A549 treated with AZD9567 at 1 μM for 4 hours (cell line): ENCODE results near the gene TNFSF12. TPM values are rescaled to one million over a fixed set of nuclear protein-coding genes. Genes with fewer than 3 reads are reported as not detected.

Source experiments
- total RNA-seq: library from RNA; stranded (reverse); fragments of 200-300 nt; extraction: Qiagen RNA extraction; gene quantifications from 5 replicates; pipeline ENCODE4 v1.2.3, GENCODE V29; 2022; ENCODE audit not compliant: insufficient read depth

The TNFSF12 gene, protein sequence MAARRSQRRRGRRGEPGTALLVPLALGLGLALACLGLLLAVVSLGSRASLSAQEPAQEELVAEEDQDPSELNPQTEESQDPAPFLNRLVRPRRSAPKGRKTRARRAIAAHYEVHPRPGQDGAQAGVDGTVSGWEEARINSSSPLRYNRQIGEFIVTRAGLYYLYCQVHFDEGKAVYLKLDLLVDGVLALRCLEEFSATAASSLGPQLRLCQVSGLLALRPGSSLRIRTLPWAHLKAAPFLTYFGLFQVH
- 7.1 to 11.8 TPM (median 9.9 TPM) in 5 replicates for total RNA-seq

GRCh38 chr17:7548585-7549400 lies at the start of gene TNFSF12:
Gene TNFSF12 (plus strand): TSS chr17:7549058. CDS start chr17:7549154, 96 bp downstream.

GRCh38 chr17:7558544-7559319 lies 9.9 kb downstream of the TNFSF12 start, which contains the start of gene TNFSF13:
Gene TNFSF13 (plus strand): TSS chr17:7558750. CDS start chr17:7559040, 290 bp downstream.

DNA sequence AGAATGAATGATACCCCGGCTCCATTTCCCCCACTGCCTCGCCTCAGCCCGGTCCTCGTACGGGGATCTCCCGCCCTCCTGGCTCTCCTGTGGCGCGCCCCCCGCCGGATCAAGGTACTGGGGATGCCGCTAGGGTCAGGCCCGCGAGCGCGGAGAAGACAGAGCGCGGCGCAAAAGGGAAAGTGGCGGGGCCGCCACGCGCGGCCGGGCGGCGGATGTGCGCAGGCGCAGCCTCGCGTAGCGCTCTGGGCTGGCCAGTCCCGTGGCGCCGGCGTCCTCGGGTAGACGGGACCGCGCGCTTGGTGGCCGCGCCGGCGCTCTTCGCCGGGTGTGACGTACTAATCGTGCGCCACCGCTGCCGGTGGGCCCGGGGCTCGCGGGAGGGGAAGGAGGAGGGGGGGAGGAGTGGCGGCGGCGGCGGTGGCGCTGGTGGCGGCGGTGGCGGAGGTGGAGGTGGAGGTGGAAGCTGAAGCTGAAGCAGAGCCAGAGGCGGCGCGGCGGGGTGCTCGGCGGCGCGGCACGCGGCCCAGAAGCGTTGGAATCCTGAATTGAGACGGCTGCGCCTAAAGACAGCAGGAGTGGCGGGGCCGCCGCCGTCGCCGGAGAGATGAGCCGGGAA lies 12.8 kb downstream of the TNFSF12 start, which contains the start of gene SENP3:
SENP3 (plus strand) TSS at position 331 of the 619 bp plus-strand sequence. CDS start 1,158 bp downstream, outside the sequence.

GRCh38 chr17:7579001-7579833 lies 30.4 kb downstream of the TNFSF12 start, which contains the start of gene CD68:
Gene CD68 (plus strand): TSS chr17:7579638. CDS start chr17:7579678, 40 bp downstream.

DNA sequence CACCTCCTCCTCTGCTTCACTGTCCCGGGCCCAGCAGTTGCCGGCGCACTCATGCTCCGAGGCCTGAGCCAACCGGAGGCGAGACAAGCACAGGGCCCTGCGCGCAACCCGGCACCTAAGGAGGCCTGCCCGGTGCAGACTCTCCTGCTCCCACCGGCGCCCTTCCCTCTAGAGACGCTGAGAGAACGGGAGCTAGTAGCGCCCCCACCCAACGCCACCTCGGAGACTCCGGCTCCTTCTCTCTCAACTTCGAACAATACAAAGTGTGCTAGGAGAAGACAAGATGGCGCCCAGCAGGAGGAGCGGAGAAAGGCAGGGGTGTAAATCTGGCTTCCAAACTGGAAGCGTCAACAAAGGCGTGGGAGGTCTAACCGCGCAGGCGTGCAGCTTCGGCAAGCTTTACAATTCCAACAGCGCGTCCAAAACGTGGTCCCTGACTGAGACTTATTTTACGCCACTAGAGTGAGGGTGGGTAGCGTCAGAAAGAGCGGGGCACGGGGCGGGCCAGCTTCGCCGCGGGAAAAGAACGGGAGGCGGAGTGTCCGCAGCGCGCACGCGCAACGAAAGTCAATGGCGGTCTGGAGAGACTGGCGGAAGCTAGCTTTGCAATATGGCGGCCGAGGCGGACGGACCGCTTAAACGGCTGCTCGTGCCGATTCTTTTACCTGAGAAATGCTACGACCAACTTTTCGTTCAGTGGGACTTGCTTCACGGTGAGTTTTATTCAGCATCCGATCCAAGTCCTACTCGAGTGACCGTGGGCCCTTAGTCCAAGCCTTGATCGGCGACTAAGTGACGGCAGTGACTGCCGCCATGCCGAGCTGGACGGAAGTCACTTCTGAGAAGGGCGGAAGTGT lies 34.6 kb downstream of the TNFSF12 start, which contains the start of gene MPDU1:
MPDU1 (plus strand) TSS at position 600 of the 857 bp plus-strand sequence; CDS start at position 611, 11 bp downstream.

DNA sequence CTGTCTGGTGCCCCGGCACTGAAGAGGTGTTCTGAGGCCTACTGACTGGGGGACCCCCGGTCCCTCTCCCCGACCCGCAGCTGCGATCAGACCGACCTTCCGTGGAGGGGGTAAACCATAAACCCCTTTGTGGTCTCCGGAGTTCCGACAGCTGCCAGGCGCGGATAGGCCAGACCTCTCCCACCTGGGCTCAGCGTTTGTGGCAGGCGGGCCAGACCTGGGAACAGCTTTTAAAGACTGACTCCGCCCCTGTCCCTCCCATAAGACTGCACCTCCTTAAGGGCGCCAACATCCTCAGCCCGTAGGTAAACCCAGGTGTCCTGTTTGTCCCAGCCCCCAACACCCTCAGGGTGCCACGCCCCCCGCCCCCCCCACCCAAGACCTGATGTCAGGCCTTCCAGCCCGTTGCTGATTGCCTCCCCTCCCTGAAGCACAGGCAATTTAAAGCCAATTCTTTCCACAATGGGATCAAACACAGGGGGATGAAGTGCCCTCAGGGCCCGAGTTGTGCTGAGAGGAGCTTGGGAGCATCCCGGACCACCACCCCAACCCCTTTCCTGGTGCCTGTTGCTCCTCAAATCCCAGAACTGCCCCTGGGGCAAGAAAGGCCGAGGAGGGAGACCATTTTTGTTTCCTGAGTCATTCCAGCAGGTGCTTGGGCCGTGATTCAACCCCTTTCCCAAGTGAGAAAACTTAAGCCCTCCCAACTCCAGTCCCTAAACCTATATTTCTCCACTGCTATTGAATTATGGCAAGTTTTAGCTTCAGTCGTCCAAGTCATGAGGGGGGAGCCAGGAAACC lies 41.2 kb downstream of the TNFSF12 start, which contains the start of gene SOX15:
SOX15 (minus strand) TSS at position 204 of the 801 bp plus-strand sequence. CDS start 418 bp downstream, outside the sequence.

Other genes starting within 250 kb of the TNFSF12 start
- gene EIF5A, start 241.4 kb upstream of the TNFSF12 start, total RNA-seq: 1,570 to 1,809 TPM (median 1,672 TPM) in 5 replicates
- 91.5 to 113 TPM (median 108 TPM) in 5 replicates for gene GPS2, start 233.7 kb upstream of the TNFSF12 start, total RNA-seq
- gene NEURL4, start 219.7 kb upstream of the TNFSF12 start, total RNA-seq: 30.5 to 37.6 TPM (median 36.4 TPM) in 5 replicates
- 2.1 to 5.5 TPM (median 3.9 TPM) in 4 of 5 replicates, not detected in the other for gene ACAP1, start 212.5 kb upstream of the TNFSF12 start, total RNA-seq
- gene KCTD11, start 196.9 kb upstream of the TNFSF12 start, total RNA-seq: 10.3 to 15.0 TPM (median 13.0 TPM) in 5 replicates
- not detected in 5 replicates for gene TMEM95, start 193.9 kb upstream of the TNFSF12 start, total RNA-seq
- 1.4 to 1.7 TPM (median 1.6 TPM) in 5 replicates for gene TNK1, start 168.0 kb upstream of the TNFSF12 start, total RNA-seq
- gene PLSCR3, start 154.5 kb upstream of the TNFSF12 start, total RNA-seq: 36.1 to 44.4 TPM (median 40.5 TPM) in 5 replicates
- gene TMEM256, start 145.0 kb upstream of the TNFSF12 start, total RNA-seq: 181 to 231 TPM (median 208 TPM) in 5 replicates
- 12.4 to 20.9 TPM (median 18.3 TPM) in 5 replicates for gene NLGN2, start 141.2 kb upstream of the TNFSF12 start, total RNA-seq
- gene SPEM1, start 128.7 kb upstream of the TNFSF12 start, total RNA-seq: 0.08 TPM in 2 of 5 replicates, not detected in the others
- gene SPEM2, start 123.4 kb upstream of the TNFSF12 start, total RNA-seq: 0.05 to 0.07 TPM (median 0.05 TPM) in 3 of 5 replicates, not detected in the others
- 0.02 to 0.06 TPM (median 0.02 TPM) in 3 of 5 replicates, not detected in the others for gene SPEM3, start 120.2 kb upstream of the TNFSF12 start, total RNA-seq
- 7.5 to 12.0 TPM (median 11.6 TPM) in 5 replicates for gene TMEM102, start 113.6 kb upstream of the TNFSF12 start, total RNA-seq
- 0.67 to 1.3 TPM (median 0.74 TPM) in 4 of 5 replicates, not detected in the other for gene FGF11, start 109.5 kb upstream of the TNFSF12 start, total RNA-seq
- gene CHRNB1, start 104.0 kb upstream of the TNFSF12 start, total RNA-seq: 5.7 to 17.4 TPM (median 8.1 TPM) in 5 replicates
- 17.6 to 21.8 TPM (median 20.5 TPM) in 5 replicates for gene ZBTB4, start 69.4 kb upstream of the TNFSF12 start, total RNA-seq
- not detected in 5 replicates for gene SLC35G6, start 67.6 kb upstream of the TNFSF12 start, total RNA-seq
- gene POLR2A, start 64.7 kb upstream of the TNFSF12 start, total RNA-seq: 74.1 to 103 TPM (median 95.9 TPM) in 5 replicates
- gene TNFSF13, start 9.7 kb downstream of the TNFSF12 start, total RNA-seq: 0.40 to 0.92 TPM (median 0.66 TPM) in 4 of 5 replicates, not detected in the other
- gene SENP3, start 12.9 kb downstream of the TNFSF12 start, total RNA-seq: 70.1 to 96.6 TPM (median 91.7 TPM) in 5 replicates
- gene CD68, start 30.6 kb downstream of the TNFSF12 start, total RNA-seq: 23.5 to 28.8 TPM (median 28.1 TPM) in 5 replicates
- gene MPDU1, start 34.8 kb downstream of the TNFSF12 start, total RNA-seq: 112 to 167 TPM (median 117 TPM) in 5 replicates
- 0.17 to 0.42 TPM (median 0.28 TPM) in 4 of 5 replicates, not detected in the other for gene SOX15, start 41.0 kb downstream of the TNFSF12 start, total RNA-seq
- 59.1 to 61.9 TPM (median 61.2 TPM) in 5 replicates for gene FXR2, start 65.8 kb downstream of the TNFSF12 start, total RNA-seq
- 51.0 to 90.6 TPM (median 82.1 TPM) in 5 replicates for gene SAT2, start 78.8 kb downstream of the TNFSF12 start, total RNA-seq
- gene SHBG, start 81.1 kb downstream of the TNFSF12 start, total RNA-seq: 0.47 to 1.00 TPM (median 0.70 TPM) in 4 of 5 replicates, not detected in the other
- gene ATP1B2, start 101.9 kb downstream of the TNFSF12 start, total RNA-seq: 0.19 to 0.26 TPM (median 0.24 TPM) in 4 of 5 replicates, not detected in the other
- 42.8 to 46.9 TPM (median 44.9 TPM) in 5 replicates for gene TP53, start 138.4 kb downstream of the TNFSF12 start, total RNA-seq
- 39.9 to 45.3 TPM (median 43.7 TPM) in 5 replicates for gene WRAP53, start 139.4 kb downstream of the TNFSF12 start, total RNA-seq
- 1.1 to 2.2 TPM (median 1.3 TPM) in 5 replicates for gene EFNB3, start 156.1 kb downstream of the TNFSF12 start, total RNA-seq
- gene DNAH2, start 168.7 kb downstream of the TNFSF12 start, total RNA-seq: 0.03 to 0.10 TPM (median 0.05 TPM) in 3 of 5 replicates, not detected in the others